ENCODE measurements around the gene CABP5.
"Not testable (repeated sequence)": the region's sequence is repeated elsewhere in the genome, so short reads cannot be mapped to it uniquely, and the experiment has no call there.

Gene CABP5

DNA sequence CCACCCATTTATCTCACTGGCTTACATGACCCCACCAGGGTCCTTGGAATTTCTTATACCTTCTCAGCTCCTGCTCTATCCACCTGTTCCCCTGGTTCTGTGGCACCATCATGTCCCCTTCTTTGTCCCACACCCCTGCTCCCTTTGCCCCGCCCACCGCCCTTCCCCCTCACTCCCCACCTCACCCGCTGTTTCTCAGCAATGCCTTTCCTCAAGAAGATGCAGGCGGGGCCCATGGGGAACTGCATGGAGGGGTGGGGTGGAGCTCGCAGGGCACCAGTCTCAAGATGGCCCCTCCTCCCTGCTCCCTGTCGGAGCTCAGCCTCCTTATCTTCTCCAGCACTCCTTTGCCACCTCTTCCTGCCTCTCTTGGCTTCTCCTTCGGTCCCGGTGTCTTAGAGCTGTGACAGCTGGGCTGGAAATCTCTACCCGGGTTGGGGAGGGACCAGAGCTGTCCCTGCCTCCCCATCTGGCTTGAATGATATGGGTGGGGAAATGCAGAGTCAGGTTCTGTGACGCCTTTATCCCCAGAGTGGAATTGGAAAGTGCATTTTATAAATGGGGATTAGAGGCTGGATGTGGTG lies at the start of gene CABP5:
Gene CABP5 (minus strand): TSS at position 405 of the 584 bp plus-strand sequence. CDS start 157 bp downstream, at position 248.
- no peak for DNase-seq (ENCODE audit: low read depth)

DNA sequence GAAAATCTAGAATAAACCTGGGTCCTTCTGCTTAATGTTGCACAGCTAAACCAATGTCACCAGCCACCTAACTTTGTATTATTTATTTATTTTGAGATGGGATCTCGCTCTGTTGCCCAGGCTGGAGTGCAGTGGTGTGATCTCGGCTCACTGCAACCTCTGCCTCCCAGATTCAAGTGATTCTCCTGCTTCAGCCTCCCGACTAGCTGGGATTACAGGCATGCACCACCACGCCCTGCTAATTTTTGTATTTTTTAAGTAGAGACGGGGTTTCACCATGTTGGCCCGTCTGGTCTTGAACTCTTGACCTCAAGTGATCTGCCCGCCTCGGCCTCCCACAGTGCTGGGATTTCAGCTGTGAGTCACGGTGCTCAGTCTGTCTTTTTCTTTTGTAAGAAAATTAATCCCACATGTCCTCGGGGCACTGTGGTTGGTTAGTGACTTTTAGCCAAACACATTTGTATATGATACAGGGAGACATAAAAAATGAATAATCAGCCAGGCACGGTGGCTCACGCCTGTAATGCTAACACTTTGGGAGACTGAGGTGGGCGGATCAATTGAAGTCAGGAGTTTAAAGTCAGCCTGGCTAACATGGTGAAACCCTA lies 47.3 kb upstream of the CABP5 start:
- not testable (repeated sequence) for DNase-seq (ENCODE audit: low read depth)

DNA sequence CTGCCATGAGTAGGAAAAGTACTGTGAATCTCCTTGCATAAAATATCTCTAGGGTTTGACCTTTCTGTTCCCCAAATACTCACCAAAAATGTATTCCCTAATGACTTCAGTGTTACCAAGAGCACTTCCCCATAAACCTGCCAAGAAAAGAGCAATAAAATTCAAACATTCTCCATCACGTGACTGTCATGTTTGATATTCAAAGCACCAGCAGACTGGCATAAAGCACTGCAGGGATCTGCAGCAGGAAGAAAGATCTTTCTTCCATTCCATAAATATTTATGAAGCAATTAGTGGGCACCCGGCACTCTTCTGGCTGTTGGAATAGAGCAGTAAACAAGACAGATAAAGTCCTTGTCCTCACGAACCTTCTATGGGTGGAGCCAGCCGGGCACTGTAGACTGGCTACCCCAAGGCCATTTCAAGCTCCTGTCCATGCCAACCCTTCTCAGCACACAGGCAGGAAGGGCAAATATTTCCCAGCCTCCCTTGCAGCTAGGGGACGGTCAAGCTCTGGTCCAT lies 46.5 kb upstream of the CABP5 start:
- no peak for DNase-seq (ENCODE audit: low read depth)

DNA sequence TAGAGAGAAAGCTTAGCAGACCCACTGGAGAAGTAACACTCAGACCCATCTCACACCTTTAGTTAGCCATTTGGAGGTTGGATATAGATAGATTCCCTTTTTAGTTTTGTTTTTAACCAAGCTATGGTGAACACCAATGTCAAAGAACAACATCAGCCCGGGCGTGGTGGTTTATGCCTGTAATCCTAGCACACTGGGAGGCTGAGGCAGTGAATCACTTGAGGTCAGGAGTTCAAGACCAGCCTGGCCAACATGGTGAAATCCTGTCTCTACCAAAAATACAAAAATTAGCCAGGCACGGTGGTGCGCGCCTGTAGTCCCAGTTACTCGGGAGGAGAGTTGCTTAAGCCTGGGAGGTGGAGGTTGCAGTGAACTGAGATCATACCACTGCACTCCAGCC lies 45.1 kb upstream of the CABP5 start:
- DNase-seq (ENCODE audit: low read depth) = not testable (repeated sequence)

DNA sequence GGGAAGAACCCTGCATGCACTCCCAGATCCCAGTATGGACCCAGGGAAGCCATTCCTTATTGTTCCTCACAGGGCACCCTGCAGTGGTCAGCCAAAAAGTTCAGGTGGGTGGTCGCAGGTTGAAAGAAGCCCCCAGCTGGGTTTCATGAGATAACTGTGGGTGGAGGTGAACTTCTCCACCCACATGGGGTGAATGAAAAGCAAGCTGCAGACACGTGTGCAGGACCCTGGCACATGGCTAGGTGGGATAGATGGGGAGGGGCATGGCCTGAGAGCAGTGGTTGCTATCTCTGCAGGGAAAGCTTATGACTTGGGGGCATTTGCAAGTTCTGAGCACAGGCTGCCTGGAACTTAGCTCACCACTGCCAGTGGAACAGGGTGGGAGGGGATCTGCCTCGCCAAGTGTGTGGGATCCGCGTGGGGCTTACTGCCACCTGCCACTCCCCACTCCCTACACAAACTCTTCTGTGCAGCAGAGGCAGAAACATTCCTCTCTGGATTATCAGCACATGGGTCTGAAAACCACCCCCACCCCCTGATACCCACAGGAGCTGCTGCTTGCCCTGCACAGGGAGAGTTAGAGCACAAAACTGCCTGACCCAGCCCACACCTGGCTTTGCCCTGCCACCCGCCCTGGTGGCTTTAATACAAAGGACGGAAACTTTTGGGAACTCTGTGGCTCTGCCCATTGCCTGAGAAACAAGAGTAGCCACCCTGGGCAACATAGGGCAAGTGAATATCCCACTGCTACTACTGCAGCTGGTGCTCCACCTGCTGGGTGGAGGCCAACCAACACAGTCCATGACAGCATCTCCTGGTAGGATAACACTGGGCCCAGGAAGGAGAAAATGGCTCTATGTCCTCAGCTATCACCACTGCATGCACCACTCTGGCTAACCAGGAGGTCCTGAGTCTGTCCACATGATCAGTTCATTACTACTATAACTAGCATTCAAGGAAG lies 42.3 kb upstream of the CABP5 start:
- no peak for DNase-seq (ENCODE audit: low read depth)

DNA sequence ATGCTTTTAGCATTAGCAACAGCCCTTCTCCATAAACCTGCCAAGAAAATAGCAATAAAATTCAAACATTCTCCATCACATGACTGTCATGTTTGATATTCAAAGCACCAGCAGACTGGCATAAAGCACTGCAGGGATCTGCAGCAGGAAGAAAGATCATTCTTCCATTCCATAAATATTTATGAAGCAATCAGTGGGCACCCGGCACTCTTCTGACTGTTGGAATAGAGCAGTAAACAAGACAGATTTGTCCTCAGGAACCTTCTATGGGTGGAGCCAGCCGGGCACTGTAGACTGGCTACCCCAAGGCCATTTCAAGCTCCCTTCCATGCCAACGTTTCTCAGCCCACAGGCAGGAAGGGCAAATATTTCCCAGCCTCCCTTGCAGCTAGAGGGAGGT lies 41.2 kb upstream of the CABP5 start:
- DNase-seq (ENCODE audit: low read depth) = no peak

DNA sequence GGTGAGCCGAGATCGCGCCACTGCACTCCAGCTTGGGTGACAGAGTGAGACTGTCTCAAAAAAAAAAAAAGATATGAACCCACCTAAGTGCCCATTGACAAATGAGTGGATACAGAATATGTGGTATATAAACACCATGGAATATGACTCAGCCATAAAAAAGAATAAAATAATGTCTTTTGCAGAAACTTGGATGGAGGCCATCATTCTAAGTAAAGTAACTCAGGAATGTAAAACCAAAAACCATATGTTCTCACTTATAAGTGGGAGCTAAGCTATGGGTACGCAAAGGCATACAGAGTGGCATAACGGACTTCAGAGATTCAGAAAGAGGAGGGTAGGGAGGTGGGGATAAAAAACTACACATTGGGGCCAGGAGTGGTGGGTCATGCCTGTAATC lies 37.2 kb upstream of the CABP5 start:
- DNase-seq (ENCODE audit: low read depth) = no peak

DNA sequence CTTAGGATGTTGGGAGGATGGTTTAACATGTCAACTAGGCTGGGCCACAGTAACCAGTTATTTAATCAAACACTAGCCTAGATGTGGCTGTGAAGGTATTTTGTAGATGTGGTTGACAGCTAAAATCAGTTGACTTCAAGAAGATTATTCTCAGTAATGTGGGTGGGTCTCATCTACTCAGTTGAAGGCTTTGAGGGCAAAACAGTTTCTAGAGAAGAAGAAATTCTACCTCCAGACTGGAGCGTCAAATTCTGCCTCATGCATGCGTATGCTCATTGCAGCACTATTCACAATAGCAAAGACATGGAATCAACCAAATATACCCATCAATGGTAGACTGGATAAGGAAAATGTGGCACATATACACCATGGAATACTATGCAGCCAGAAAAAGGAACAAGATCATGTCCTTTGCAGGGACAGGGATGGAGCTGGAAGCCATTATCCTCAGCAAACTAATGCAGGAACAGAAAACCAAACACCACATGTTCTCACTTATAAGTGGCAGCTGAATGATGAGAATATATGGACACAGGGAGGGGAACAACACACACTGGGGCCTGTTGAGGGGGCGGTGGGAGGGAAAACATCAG lies 26.4 kb upstream of the CABP5 start:
- DNase-seq (ENCODE audit: low read depth) = not testable (repeated sequence)

DNA sequence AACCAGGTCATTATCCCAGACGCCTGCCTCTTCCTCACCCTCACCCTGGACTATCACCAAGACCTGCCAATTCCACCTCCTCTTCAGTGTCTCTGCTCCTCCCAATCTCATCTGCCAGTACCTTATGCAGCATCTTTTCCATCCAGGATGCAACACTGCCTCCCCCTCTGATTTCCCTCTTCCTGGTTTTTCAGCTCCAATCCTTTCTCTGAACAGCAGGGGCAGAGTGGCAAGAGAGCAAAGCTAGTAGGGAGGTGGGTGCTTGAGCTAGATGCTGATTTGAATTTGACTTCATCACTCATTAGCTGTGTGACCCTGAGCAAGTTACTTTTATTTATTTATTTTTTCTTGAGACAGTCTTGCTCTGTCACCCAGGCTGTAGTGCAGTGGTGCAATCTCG lies 25.6 kb upstream of the CABP5 start:
- DNase-seq (ENCODE audit: low read depth) = no peak

DNA sequence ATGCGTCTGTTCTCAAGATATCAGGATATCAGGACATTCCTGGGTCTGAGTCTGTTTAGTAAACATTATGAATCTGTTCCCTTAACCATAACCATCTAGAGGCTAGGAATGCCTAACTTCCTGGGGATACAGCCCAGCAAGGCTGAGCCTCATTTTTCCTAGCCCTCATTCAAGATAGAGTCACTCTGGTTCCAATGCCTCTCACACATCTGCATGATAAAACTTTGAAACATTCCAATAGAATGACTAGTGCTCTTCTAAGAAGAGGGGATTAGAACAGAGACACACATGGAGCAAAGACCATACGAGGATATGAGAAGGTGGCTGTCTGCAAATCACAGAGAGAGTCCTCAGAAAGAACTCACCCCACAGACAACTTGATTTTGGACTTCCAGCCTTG lies 20.6 kb upstream of the CABP5 start:
- DNase-seq (ENCODE audit: low read depth) = no peak

DNA sequence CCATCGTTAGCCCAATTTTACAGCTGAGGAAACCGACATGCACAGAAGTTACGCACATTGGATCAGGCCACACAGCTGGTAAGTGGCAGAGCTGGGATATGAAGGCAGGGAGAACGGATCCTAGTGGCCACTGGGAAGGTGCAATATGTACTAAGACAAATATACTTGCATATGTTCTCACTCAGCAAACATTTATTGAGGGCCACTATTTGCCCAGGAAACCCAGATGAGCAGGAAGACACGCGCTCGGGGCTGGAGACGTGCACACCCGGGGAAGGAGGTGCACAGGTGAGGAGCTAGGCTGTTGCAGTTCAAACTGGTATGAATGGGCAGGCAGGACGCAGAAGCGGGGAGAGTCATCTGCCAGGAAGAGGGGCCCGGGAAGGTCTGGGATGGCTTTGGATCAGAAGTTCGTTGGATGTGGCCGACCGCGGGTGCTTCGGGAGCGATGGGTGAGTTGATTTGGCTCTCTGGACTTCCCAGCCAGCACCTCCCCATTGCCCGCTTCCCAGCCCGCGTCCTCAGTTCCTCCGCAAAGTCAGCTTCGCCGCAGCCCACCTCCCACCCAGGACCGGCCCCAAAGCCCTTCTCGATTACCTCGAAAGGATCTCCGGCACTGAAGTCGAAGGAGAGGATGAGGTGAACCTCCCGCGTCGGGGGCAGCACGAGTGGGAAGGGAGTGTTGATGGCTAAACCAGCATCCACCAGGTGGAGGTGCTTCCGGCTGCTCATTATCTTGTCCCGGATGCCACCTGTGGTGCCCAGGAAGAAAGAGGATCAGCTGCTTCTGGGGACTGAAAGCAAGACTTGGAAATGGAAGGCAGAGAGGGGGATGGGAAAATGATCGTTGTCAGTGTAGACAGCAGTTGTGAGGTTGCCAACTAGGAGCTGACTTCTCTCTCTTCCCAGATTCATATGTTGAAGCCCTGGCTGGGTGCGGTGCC lies 17.8 kb upstream of the CABP5 start:
- no peak for DNase-seq (ENCODE audit: low read depth)

DNA sequence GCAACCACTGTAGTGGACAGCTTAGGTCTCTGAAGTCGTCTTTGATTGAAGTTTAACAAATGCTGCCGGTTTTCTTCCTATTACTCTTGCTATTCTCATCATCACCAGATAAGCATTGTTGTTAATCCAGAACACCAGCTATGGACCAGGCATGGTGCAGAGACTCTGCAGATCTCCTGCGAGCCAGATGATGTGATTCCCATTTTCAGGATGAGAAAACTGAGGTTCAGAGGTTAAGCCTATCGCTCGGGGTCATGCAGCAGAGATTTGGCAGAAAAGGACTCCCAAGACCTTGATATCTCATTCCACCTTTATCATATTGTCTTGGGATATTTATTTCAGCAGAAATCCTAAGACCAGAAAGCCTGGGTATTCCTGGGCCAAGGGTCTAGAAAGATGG lies 16.5 kb upstream of the CABP5 start:
- no peak for DNase-seq (ENCODE audit: low read depth)

DNA sequence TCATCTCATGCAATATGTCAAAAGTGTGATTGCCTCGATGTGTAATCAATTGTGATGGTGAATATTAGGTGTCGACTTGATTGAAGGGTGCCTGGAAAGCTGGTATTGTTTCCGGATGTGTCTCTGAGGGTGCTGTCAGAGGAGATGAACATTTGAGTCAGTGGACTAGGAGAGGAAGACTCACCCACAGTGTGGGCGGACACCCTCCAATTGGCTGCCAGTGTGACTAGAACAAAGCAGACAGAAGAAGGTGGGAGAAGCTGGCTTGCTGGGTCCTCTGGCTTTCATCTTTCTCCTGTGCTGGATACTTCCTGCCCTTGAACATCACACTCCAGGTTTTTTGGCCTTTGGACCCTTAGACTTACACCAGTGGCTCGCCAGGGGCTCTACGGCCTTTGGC lies 15.5 kb upstream of the CABP5 start:
- DNase-seq (ENCODE audit: low read depth) = no peak

DNA sequence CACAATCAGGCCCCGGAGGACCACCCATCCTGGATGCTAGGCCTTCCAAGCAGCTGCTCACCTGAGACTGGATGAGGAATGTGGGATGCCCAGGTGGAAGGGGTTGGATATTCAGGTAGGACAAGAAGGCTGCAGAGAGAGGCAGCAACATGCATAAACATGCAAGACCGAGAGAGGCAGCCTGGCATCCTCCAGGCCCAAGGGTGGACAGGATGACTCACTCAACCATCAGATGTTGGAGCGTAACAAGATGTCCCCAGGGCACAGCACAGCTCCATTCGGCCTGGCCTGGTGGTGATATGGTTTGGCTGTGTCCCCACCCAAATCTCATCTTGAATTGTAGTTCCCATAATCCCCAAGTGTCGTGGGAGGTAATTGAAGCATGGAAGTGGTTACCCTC lies 10.0 kb upstream of the CABP5 start:
- no peak for DNase-seq (ENCODE audit: low read depth)

DNA sequence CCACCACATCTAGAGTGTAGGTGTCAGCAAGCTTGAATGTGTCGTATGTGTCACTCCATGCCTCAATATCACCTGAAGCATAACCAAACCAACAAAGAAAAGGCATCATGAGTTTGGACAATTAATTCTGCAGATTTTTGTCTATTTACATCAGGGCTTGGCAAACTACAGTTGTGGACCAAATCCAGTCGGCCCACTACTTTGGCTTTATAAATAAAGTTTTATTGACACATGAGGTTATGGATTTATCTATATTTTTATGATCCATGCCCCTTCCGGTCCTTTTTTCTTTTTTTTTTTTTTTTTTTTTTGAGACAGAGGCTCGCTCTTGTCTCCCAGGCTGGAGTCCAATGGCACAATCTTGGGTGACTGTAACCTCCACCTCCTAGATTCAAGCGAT lies 9.2 kb upstream of the CABP5 start:
- DNase-seq (ENCODE audit: low read depth) = no peak

DNA sequence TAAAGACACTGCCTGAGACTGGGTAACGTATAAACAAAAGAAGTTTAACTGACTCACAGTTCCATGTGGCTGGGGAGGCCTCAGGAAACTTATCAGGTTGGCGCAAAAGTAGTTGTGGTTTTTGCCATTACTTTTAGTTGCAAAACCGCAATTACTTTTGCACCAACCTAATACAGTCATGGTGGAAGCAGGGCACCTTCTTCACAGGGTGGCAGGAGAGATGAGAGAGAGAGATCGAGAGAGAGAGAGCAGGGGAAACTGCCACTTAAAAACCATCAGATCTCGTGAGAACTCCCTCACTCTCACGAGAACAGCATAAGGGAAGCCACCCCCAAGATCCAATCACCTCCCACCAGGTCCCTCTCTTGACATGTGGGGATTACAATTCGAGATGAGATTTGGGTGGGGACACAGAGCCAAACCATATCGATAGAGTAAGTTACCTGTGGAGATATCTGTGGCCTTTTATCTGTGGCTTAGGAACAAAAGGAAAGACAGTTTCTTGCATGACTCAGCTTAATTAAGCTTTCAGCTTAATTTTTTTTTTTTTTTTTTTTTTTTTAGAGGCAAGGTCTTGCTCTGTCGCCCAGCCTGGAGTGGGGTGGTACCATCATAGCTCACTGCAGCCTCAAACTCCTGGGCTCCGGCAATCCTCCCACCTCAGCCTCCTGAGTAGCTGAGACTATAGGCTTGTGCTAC lies 7.6 kb upstream of the CABP5 start:
- no peak for DNase-seq (ENCODE audit: low read depth)

DNA sequence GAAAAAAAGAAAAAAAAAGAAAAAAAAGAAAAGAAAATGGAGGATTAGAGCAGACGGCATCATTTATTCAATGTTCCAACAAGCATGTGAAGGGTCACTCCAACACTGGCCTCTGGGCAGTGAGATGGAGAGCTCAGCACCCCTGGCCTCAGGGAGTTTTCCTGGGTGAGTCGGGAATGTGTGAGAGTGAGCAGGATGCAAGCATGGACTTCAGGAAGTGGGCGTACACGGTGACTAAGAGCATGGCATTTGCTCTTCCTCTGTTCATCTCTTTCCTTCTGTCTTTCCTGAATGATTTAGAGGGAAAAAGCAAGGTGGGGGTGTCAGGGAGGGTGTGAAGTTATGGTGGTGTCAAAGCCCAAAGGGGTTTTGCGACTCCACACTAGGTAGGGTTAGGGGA lies 682 bp upstream of the CABP5 start:
- no peak for DNase-seq (ENCODE audit: low read depth)

DNA sequence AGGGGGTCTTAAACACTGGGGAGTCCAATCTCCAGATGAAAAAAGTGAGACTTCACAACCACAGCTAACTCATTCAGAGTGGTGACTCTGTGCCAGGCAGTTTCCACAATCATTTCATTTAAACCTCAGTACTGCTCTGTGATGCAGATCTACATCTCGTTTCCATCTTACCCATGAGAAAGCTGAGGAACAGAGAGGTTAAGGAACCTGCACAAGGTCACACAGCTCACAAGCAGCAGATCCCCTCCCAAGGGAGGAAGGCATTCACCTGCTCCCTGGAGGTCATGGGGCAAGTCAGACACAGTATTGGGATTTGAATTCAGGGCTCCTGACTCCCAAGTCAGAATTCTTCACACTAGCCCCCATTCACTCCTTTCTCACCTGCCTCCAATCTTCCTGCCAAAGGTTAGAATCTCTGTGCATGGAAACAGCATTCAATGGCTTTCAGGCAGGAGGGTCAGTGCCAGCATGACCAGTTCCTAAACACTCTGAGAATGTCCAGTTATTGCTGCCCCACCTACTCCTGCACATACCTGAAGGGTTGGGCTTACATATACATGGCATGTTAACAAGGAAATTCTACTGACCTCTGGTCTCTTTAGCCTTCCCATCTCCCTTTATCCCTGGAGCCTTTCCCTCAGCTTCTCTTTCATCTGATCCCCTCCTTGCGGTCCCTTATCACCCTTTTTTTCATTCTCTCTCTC lies 1.9 kb downstream of the CABP5 start:
- no peak for DNase-seq (ENCODE audit: low read depth)

DNA sequence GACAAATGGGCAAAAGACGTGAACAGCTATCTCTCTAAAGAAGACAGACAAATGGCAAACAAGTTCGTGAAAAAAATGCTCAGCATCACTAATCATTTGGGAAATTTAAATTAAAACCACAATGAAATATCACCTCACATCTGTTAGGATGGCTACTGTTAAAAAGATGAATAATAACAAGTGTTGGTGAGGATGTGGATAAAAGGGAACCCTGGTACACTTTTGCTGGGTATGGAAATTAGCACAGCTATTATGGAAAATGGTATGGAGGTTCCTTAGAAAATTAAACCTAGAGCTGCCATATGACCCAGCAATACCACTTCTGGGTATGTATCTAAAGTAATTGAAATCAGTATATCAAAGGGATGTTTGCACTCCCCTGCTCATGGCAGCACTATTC lies 7.1 kb downstream of the CABP5 start:
- no peak for DNase-seq (ENCODE audit: low read depth)

DNA sequence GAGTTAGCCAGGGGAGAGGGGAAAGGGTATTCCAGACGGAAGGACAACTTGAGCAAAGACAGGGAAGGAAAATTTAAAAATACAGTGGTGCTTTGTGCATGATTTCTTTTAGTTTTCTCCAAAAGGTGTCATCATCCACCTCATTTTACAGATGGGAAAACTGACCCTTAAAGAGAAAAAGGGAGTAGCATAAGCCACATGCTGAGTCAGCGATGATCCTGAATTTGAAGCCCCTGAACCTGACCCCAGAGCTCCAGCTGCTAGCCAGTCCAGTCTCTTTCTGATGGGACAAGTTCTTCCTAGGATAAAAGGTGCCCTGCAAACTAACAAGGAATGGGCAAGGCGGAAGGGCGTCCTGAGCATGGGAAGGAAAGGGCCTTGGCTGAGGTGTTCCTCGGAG lies 10.3 kb downstream of the CABP5 start:
- DNase-seq (ENCODE audit: low read depth) = no peak

All from activated T-cell treated with anti-CD3 and anti-CD28 coated beads for 24 hours (primary cell).